ENCODE measurements around the gene FAM90A26.
"Not testable (repeated sequence)": the region's sequence is repeated elsewhere in the genome, so short reads cannot be mapped to it uniquely, and the experiment has no call there.

FAM90A26 gene

GRCh38 chr4:9169791-9170459 lies at the start of gene FAM90A26:
TSS of gene FAM90A26 (plus strand) at chr4:9170409. CDS start at chr4:9173173, 2,764 bp downstream.
- not testable (repeated sequence) for DNase-seq

GRCh38 chr4:9122711-9123110 lies 47.5 kb upstream of the FAM90A26 start:
- not testable (repeated sequence) for DNase-seq

GRCh38 chr4:9123572-9124007 lies 46.6 kb upstream of the FAM90A26 start:
- peak; percentile 25 for DNase-seq

- DNase-seq = not testable (repeated sequence)
These were observed 44.5 kb upstream of the FAM90A26 start for GRCh38 chr4:9125601-9126161.

- DNase-seq = not testable (repeated sequence)
These were observed 38.8 kb upstream of the FAM90A26 start for GRCh38 chr4:9131420-9131819.

GRCh38 chr4:9132849-9133248 lies 37.4 kb upstream of the FAM90A26 start:
- not testable (repeated sequence) for DNase-seq

GRCh38 chr4:9134011-9134410 lies 36.2 kb upstream of the FAM90A26 start:
- not testable (repeated sequence) for DNase-seq

- DNase-seq = not testable (repeated sequence)
These were observed 35.7 kb upstream of the FAM90A26 start for GRCh38 chr4:9134556-9134955.

GRCh38 chr4:9141050-9141449 lies 29.2 kb upstream of the FAM90A26 start:
- not testable (repeated sequence) for DNase-seq

- DNase-seq = not testable (repeated sequence)
These were observed 27.4 kb upstream of the FAM90A26 start for GRCh38 chr4:9142786-9143185.

- no peak for DNase-seq
These were observed 26.7 kb upstream of the FAM90A26 start for GRCh38 chr4:9143421-9144080.

GRCh38 chr4:9146967-9147366 lies 23.2 kb upstream of the FAM90A26 start:
- DNase-seq = no peak

GRCh38 chr4:9147368-9147767 lies 22.8 kb upstream of the FAM90A26 start:
- DNase-seq = not testable (repeated sequence)

GRCh38 chr4:9148611-9149409 lies 21.4 kb upstream of the FAM90A26 start:
- not testable (repeated sequence) for DNase-seq

GRCh38 chr4:9151809-9152179 lies 18.4 kb upstream of the FAM90A26 start:
- not testable (repeated sequence) for DNase-seq

- DNase-seq = peak; percentile 96
These were observed 17.8 kb upstream of the FAM90A26 start for GRCh38 chr4:9152180-9153007.

GRCh38 chr4:9153008-9153570 lies 17.1 kb upstream of the FAM90A26 start:
- DNase-seq = peak; percentile 96

- DNase-seq = not testable (repeated sequence)
These were observed 16.5 kb upstream of the FAM90A26 start for GRCh38 chr4:9153571-9154157.

GRCh38 chr4:9155101-9155886 lies 14.9 kb upstream of the FAM90A26 start:
- not testable (repeated sequence) for DNase-seq

- DNase-seq = peak; percentile 47
These were observed 11.8 kb upstream of the FAM90A26 start for GRCh38 chr4:9158392-9158791.

GRCh38 chr4:9160046-9160445 lies 10.2 kb upstream of the FAM90A26 start:
- DNase-seq = not testable (repeated sequence)

Data from activated CD8-positive, alpha-beta memory T cell treated with anti-CD3 and anti-CD28 coated beads, Interleukin-2, amount 50 U/mL, for 4 hours (primary cell).